EH (cell line): Measurements from ENCODE around the gene KLHL20.

Experiments used
- DNase-seq: peaks from one replicate; pipeline ENCODE4 v3.0.0-alpha.2; 2015; ENCODE audit warnings: low read depth

KLHL20 gene

GRCh38 chr1:173832748-173833147 is 118.0 kb downstream of the KLHL20 start:
- DNase-seq, result no peak
